ENCODE data around the gene SCAMP2. TPM values are rescaled to one million over a fixed set of nuclear protein-coding genes. Genes with fewer than 3 reads are reported as not detected.

The SCAMP2 gene
- total RNA-seq, 1 experiment from 2014 or later: 30.1 TPM

GRCh38 chr15:74798388-74799254 is 74.5 kb downstream of the SCAMP2 start:
- Histone ChIP-seq H3K9me3 (ENCODE audit: low read length) (no peaks in the 10 kb centered on the region), H3K27me3 (ENCODE audit: low read length) (no peaks in the 10 kb centered on the region), H4K20me1 (ENCODE audit: low read length) (no peaks in the 10 kb centered on the region), H3K9ac (ENCODE audit: low read length) (no peak overlapping the region), H3K4me1 (ENCODE audit: insufficient read depth, low read length) (no peaks in the 10 kb centered on the region), H3K4me3 (ENCODE audit: low read length) (no peak overlapping the region), H3K79me2 (ENCODE audit: low read length) (peaks cover 4% of the 10 kb centered on the region; the same call in 1 of the 2 replicates), H3K27ac (ENCODE audit: low read length) (no peak overlapping the region), H3K9me2 (replicated peaks; ENCODE audit: low read length) (no peaks in the 10 kb centered on the region), H3K36me3 (ENCODE audit: low read depth, low read length) (peaks cover 26% of the 10 kb centered on the region), H3F3A (ENCODE audit: low read length, unreplicated experiment) (no peaks in the 10 kb centered on the region), H3K4me2 (ENCODE audit: low read length) (no peak overlapping the region), H2AFZ (ENCODE audit: low read length) (no peak overlapping the region)
- ChIA-PET CTCF (no interaction called here), POLR2A (ENCODE audit: unreplicated experiment) (no interaction called here)
- BruUV-seq (replicated peaks): no TSS peak
- intact Hi-C loops (cut with micrococcal nuclease): no loop called here
- no peak for ATAC-seq
- DNase-seq: no peak
- no peak for TF ChIP-seq EZH2phosphoT487 (IDR thresholded peaks at IDR 0.05; ENCODE audit: borderline replicate concordance, low read length)
- no peak for TF ChIP-seq CTCF (conservative IDR thresholded peaks at IDR 0.05; ENCODE audit: low read depth, low read length)
- TF ChIP-seq EZH2 (IDR thresholded peaks at IDR 0.05; ENCODE audit: low read length, unreplicated experiment): no peak

- CTCF ChIA-PET: no interaction called here
- H3K9me3 ChIP-seq (ENCODE audit: low read length): no peaks in the 10 kb centered on the region
- DNase-seq (no peak), ATAC-seq (no peak)
- H3K4me3 ChIP-seq (ENCODE audit: low read length): no peak overlapping the region
- intact Hi-C loops (cut with micrococcal nuclease): no loop called here
- POLR2A ChIA-PET (ENCODE audit: unreplicated experiment): interaction anchor here (0.6 kb wide), 1 partner anchor 658 kb away, joined by 3 read pairs; no protein-coding TSS in a partner anchor
- no peaks in the 10 kb centered on the region for H3K4me1 ChIP-seq (ENCODE audit: insufficient read depth, low read length)
- H3K27ac ChIP-seq (ENCODE audit: low read length): no peak overlapping the region
- TF ChIP-seq EZH2 (IDR thresholded peaks at IDR 0.05; ENCODE audit: low read length, unreplicated experiment): no peak
- TF ChIP-seq CTCF (conservative IDR thresholded peaks at IDR 0.05; ENCODE audit: low read depth, low read length): no peak
- no peak for TF ChIP-seq EZH2phosphoT487 (IDR thresholded peaks at IDR 0.05; ENCODE audit: borderline replicate concordance, low read length)
- no peaks in the 10 kb centered on the region for H3K27me3 ChIP-seq (ENCODE audit: low read length)
- no peak overlapping the region for H3K4me2 ChIP-seq (ENCODE audit: low read length)
- BruUV-seq (replicated peaks): no TSS peak
- H3K36me3 ChIP-seq (ENCODE audit: low read depth, low read length): peaks cover 9% of the 10 kb centered on the region; the same call in 1 of the 2 replicates
- peaks cover 29% of the 10 kb centered on the region for H3K79me2 ChIP-seq (ENCODE audit: low read length)
- H4K20me1 ChIP-seq (ENCODE audit: low read length): peaks cover 12% of the 10 kb centered on the region; the same call in 1 of the 2 replicates
- H2AFZ ChIP-seq (ENCODE audit: low read length): no peak overlapping the region
- H3K9me2 ChIP-seq (replicated peaks; ENCODE audit: low read length): no peaks in the 10 kb centered on the region
- no peak overlapping the region for H3K9ac ChIP-seq (ENCODE audit: low read length)
- no peaks in the 10 kb centered on the region for H3F3A ChIP-seq (ENCODE audit: low read length, unreplicated experiment)
Measured at GRCh38 chr15:74795966-74796625, 77.1 kb downstream of the SCAMP2 start.
